GM08714 (cell line): ENCODE data around the gene MICALL1.
A peak's percentile ranks its signal among the peaks of the same experiment; 100 is the strongest.
"Not testable (repeated sequence)": the region's sequence is repeated elsewhere in the genome, so short reads cannot be mapped to it uniquely, and the experiment has no call there.

Experiments
- H3K4me3 ChIP-seq: fragments of 200-500 bp; sonication (Bioruptor generic); 2 replicates; pipeline ENCODE4 v1.5.1; 2014; ENCODE audit warnings: mild to moderate bottlenecking, low read length, inconsistent platforms
- ZNF274 ChIP-seq: IDR thresholded peaks from 2 replicates; pipeline ENCODE4 v1.6.1; 2012; ENCODE audit warnings: mild to moderate bottlenecking, low read depth, low read length

The MICALL1 gene

GRCh38 chr22:37930952-37931440 lies 24.9 kb downstream of the MICALL1 start:
- H3K4me3 ChIP-seq = no peak overlapping the region
- no peak for TF ChIP-seq ZNF274

GRCh38 chr22:37931893-37932389 lies 25.8 kb downstream of the MICALL1 start:
- H3K4me3 ChIP-seq = no peak overlapping the region
- TF ChIP-seq ZNF274 = no peak

- TF ChIP-seq ZNF274 = no peak
These were observed 26.3 kb downstream of the MICALL1 start for GRCh38 chr22:37932401-37932800.

GRCh38 chr22:37932821-37933578 lies 26.9 kb downstream of the MICALL1 start:
- no peak overlapping the region for H3K4me3 ChIP-seq
- TF ChIP-seq ZNF274 = no peak

More at GRCh38 chr22:37932401-37932800, 26.3 kb downstream of the MICALL1 start:
- no peak overlapping the region for H3K4me3 ChIP-seq

- no peak overlapping the region for H3K4me3 ChIP-seq
- no peak for TF ChIP-seq ZNF274
These were observed 27.7 kb downstream of the MICALL1 start for GRCh38 chr22:37933711-37934376.

GRCh38 chr22:37940698-37941376 lies 34.7 kb downstream of the MICALL1 start:
- H3K4me3 ChIP-seq = no peak overlapping the region
- no peak for TF ChIP-seq ZNF274

GRCh38 chr22:37942133-37942532 lies 36.0 kb downstream of the MICALL1 start:
- no peak for TF ChIP-seq ZNF274
- no peak overlapping the region for H3K4me3 ChIP-seq

- H3K4me3 ChIP-seq = no peak overlapping the region
- TF ChIP-seq ZNF274 = no peak
These were observed 37.2 kb downstream of the MICALL1 start for GRCh38 chr22:37943136-37943824.

- H3K4me3 ChIP-seq = no peak overlapping the region
- TF ChIP-seq ZNF274 = no peak
These were observed 37.7 kb downstream of the MICALL1 start for GRCh38 chr22:37943825-37944198.

GRCh38 chr22:37944423-37944822 lies 38.3 kb downstream of the MICALL1 start:
- not testable (repeated sequence) for H3K4me3 ChIP-seq

- H3K4me3 ChIP-seq = not testable (repeated sequence)
These were observed 41.2 kb downstream of the MICALL1 start for GRCh38 chr22:37947142-37947795.

- TF ChIP-seq ZNF274 = no peak
These were observed 45.2 kb downstream of the MICALL1 start for GRCh38 chr22:37951305-37951704.

GRCh38 chr22:37952629-37953028 lies 46.5 kb downstream of the MICALL1 start:
- H3K4me3 ChIP-seq = peak overlapping the region; percentile 90; the same call in 1 of the 2 replicates

More at GRCh38 chr22:37951305-37951704, 45.2 kb downstream of the MICALL1 start:
- H3K4me3 ChIP-seq = no peak overlapping the region

- H3K4me3 ChIP-seq = peak overlapping the region; percentile 90
- TF ChIP-seq ZNF274 = no peak
These were observed 47.0 kb downstream of the MICALL1 start for GRCh38 chr22:37953062-37953436.
